HepG2 (cell line): ENCODE results near the gene KLHL13. TPM values are rescaled to one million over a fixed set of nuclear protein-coding genes. Genes with fewer than 3 reads are reported as not detected.

Source experiments
- ATAC-seq: fragments of 200-7000 bp; cut with Tn5 transposase; 3 replicates; pipeline ENCODE4 v1.9.1; 2020; ENCODE audit warnings: mild to moderate bottlenecking, moderate library complexity
- BruUV-seq: library from RNA; stranded (reverse); fragments of 400-500 nt; replicated peaks from 2 replicates; lab custom pipeline; 2021; lab: Mats Ljungman, UMichigan
- CTCF ChIA-PET: fragments of 300-600 bp; formaldehyde crosslinking; extraction: SDS; loops from one replicate; lab custom pipeline; 2021; ENCODE audit warnings: low total read pairs, inconsistent platforms, low intra/inter-chr PET ratio; lab: Yijun Ruan, JAX
- POLR2A ChIA-PET: fragments of 350-600 bp; sonication (Branson Sonifier 250); formaldehyde crosslinking; loops from one replicate; lab custom pipeline; 2020; ENCODE audit warnings: antibody characterized with exemption, inconsistent platforms; lab: Yijun Ruan, JAX
- DNase-seq: peaks from one replicate; pipeline ENCODE4 v3.0.0-alpha.2; 2015; ENCODE audit warnings: low spot score
- FAIRE-seq: peaks from 3 replicates; lab custom pipeline; 2011; peaks lifted over from hg19 to GRCh38; lab: Jason Lieb, UNC
- H2AFZ ChIP-seq: one replicate; pipeline ENCODE4 v1.6.1; 2011; ENCODE audit warnings: low read length, inconsistent platforms
- H3K27ac ChIP-seq: fragments of 300-600 bp; 3 replicates; pipeline ENCODE4 v1.8.0; 2011; ENCODE audit warnings: mixed run types, mild to moderate bottlenecking, mixed read lengths, low read length, inconsistent platforms; ENCODE audit not compliant: insufficient read depth; ENCODE audit errors: extremely low read length
- H3K27me3 ChIP-seq, 2 experiments: fragments of 200-600 bp in 1 of 2; 2 replicates in 1 of 2; 3 replicates in 1 of 2; pipeline versions ENCODE4 v1.6.0 to v1.8.0; 2011; ENCODE audit warnings: low read length in 2 of 2, mild to moderate bottlenecking in 2 of 2, moderate library complexity in 2 of 2, inconsistent platforms in 1 of 2; ENCODE audit not compliant: insufficient read depth in 2 of 2, control insufficient read depth in 1 of 2
- H3K36me3 ChIP-seq, 2 experiments: fragments of 200-600 bp in 1 of 2; replicated peaks in 1 of 2; 2 replicates in 1 of 2; 3 replicates in 1 of 2; pipeline versions ENCODE4 v1.5.1 to v1.8.0; 2011; ENCODE audit warnings: low read length in 2 of 2, inconsistent platforms in 1 of 2; ENCODE audit not compliant: insufficient read depth in 2 of 2, control insufficient read depth in 1 of 2
- H3K4me1 ChIP-seq: 2 replicates; pipeline ENCODE4 v1.5.1; 2012; ENCODE audit warnings: low read length, inconsistent platforms; ENCODE audit not compliant: insufficient read depth
- H3K4me2 ChIP-seq: 2 replicates; pipeline ENCODE4 v1.6.0; 2011; ENCODE audit warnings: low read depth, low read length, inconsistent platforms
- H3K4me3 ChIP-seq, 3 experiments: fragments of 200-600 bp in 1 of 3; sonication (generic), shearing (Covaris generic) in 1 of 3; replicated peaks in 1 of 3; 2 replicates each; pipeline ENCODE4 v1.5.1; 2011 to 2016; ENCODE audit warnings: low read length in 3 of 3, inconsistent platforms in 2 of 3, low read depth in 2 of 3, mild to moderate bottlenecking in 2 of 3, control low read depth in 1 of 3, mixed read lengths in 1 of 3; ENCODE audit not compliant: insufficient read depth in 1 of 3
- H3K79me2 ChIP-seq: one replicate; pipeline ENCODE4 v1.6.1; 2011; ENCODE audit warnings: low read length, inconsistent platforms; ENCODE audit not compliant: insufficient read depth
- H3K9ac ChIP-seq: 2 replicates; pipeline ENCODE4 v1.6.0; 2011; ENCODE audit warnings: mild to moderate bottlenecking, low read depth, low read length, inconsistent platforms; ENCODE audit not compliant: insufficient read depth
- H3K9me3 ChIP-seq: 2 replicates; pipeline ENCODE4 v1.5.1; 2012; ENCODE audit warnings: mild to moderate bottlenecking, low read length
- H4K20me1 ChIP-seq: 2 replicates; pipeline ENCODE4 v1.6.0; 2011; ENCODE audit warnings: inconsistent platforms, mild to moderate bottlenecking, low read length, moderate library complexity; ENCODE audit not compliant: insufficient read depth
- ASH2L ChIP-seq: fragments of 300-600, 200-600 bp; sonication (generic); IDR thresholded peaks from 2 replicates; pipeline ENCODE4 v1.7.0; 2017; ENCODE audit warnings: low read depth, mild to moderate bottlenecking, moderate library complexity, mixed read lengths, low read length; ENCODE audit not compliant: insufficient read length
- CEBPB ChIP-seq: IDR thresholded peaks from 2 replicates; pipeline ENCODE4 v1.6.1; 2011; ENCODE audit warnings: low read depth, low read length, improper control_type of control experiment, borderline replicate concordance
- HNF1B ChIP-seq: sonication (generic); formaldehyde crosslinking; IDR thresholded peaks from 2 replicates; pipeline ENCODE4 v1.5.1; 2020; ENCODE audit warnings: mild to moderate bottlenecking, moderate library complexity, missing genetic modification reagents
- MLXIP ChIP-seq: sonication (generic); formaldehyde crosslinking; IDR thresholded peaks from 2 replicates; pipeline ENCODE4 v1.9.0; 2021; ENCODE audit warnings: missing genetic modification reagents, borderline replicate concordance
- ZBTB42 ChIP-seq: sonication (generic); formaldehyde crosslinking; IDR thresholded peaks from 2 replicates; pipeline ENCODE4 v1.5.0; 2020; ENCODE audit warnings: mild to moderate bottlenecking, missing genetic modification reagents
- ZNF24 ChIP-seq: fragments of 450-650 bp; IDR thresholded peaks from 2 replicates; pipeline ENCODE4 v1.6.1; 2017; ENCODE audit warnings: antibody characterized with exemption, mild to moderate bottlenecking
- WGBS: methylation state at CpG from one replicate; pipeline ENCODE4 v1.1.6; 2017; ENCODE audit warnings: low lambda C conversion rate; 5-methylcytosine and 5-hydroxymethylcytosine counted together
- in situ Hi-C: cut with HindIII; loops from 2 replicates; pipeline ENCODE4 v1.10.0; 2017; ENCODE audit warnings: low pct_unique_long_range_greater_than_20kb; ENCODE audit not compliant: extremely low pct_ligation_motif_present
- intact Hi-C: fragments of 100-400 bp; cut with micrococcal nuclease; formaldehyde crosslinking; loops from one replicate; pipeline ENCODE4 v1.10.0; 2022; ENCODE audit not compliant: unreplicated experiment
- polyA plus RNA-seq, 8 experiments: library from polyadenylated mRNA; depleted of rRNA in 3 of 8; stranded (reverse) in 7 of 8; unstranded in 1 of 8; fragments of >200 nt; fragmentation: Illumina TruSeq in 4 of 8; extraction: Trizol in 4 of 8; gene quantifications; 2 replicates each; pipeline versions ENCODE4 v1.2.1 to v1.2.3, GENCODE V29; 2011 to 2016; ENCODE audit warnings: low read depth in 4 of 8, missing spikeins in 1 of 8, mixed read lengths in 1 of 8; ENCODE audit not compliant: insufficient read depth in 1 of 8
- total RNA-seq, 5 experiments: library from RNA; depleted of rRNA; stranded (reverse); fragments of >200 nt; fragmentation: Illumina TruSeq; extraction: Trizol; gene quantifications; 2 replicates each; pipeline ENCODE4 v1.2.3, GENCODE V29; 2016; ENCODE audit warnings: low read depth in 1 of 5

The KLHL13 gene
- total and polyA plus RNA-seq, 2 of the 13 experiments (the other 11 are each of a cell fraction or from before 2014, with no cell fraction given), result 0.28 to 1.6 TPM

- POLR2A ChIA-PET, result no interaction called here
- no peak overlapping the region for H3K27ac ChIP-seq
- H3K9ac ChIP-seq, result no peak overlapping the region
- TF ChIP-seq HNF1B (CRISPR knock-in tag) (no peak), MLXIP (no peak), CEBPB (peak; percentile 67; the same call in 1 of the 2 replicates), ZBTB42 (CRISPR knock-in tag) (no peak), ZNF24 (no peak), ASH2L (no peak)
- WGBS, result 100% methylated on average over 1 of the region's 1 CpG
- H3K4me2 ChIP-seq, result no peak overlapping the region
- no peaks in the 10 kb centered on the region for H4K20me1 ChIP-seq
- H2AFZ ChIP-seq, result no peak overlapping the region
- in situ Hi-C loops (no loop called here), intact Hi-C loops (loop anchor here (10.0 kb wide), 1 partner anchor 229 kb away; no protein-coding TSS in a partner anchor)
- no peaks in the 10 kb centered on the region for H3K79me2 ChIP-seq
- no peaks in the 10 kb centered on the region for H3K9me3 ChIP-seq
- H3K4me3 ChIP-seq, result no peak overlapping the region
- CTCF ChIA-PET, result no interaction called here
- no TSS peak for BruUV-seq
- H3K27me3 ChIP-seq, result no peaks in the 10 kb centered on the region
- DNase-seq, result no peak
- no peaks in the 10 kb centered on the region for H3K4me1 ChIP-seq
- no peaks in the 10 kb centered on the region for H3K36me3 ChIP-seq
- ATAC-seq, result no peak
- no peak for FAIRE-seq
Measured at GRCh38 chrX:117995378-117995777, 121.2 kb downstream of the KLHL13 start.
